Activated naive CD4-positive, alpha-beta T cell treated with Interleukin-2 at 50 U/mL for 16 hours (primary cell): ENCODE data around the gene AMBN.
"Not testable (repeated sequence)": the region's sequence is repeated elsewhere in the genome, so short reads cannot be mapped to it uniquely, and the experiment has no call there.

Experiments used
- DNase-seq: peaks from one replicate; pipeline ENCODE4 v3.0.0-alpha.2; 2020

AMBN gene

GRCh38 chr4:70608324-70608723 lies 16.3 kb downstream of the AMBN start:
- no peak for DNase-seq

- DNase-seq = no peak
These were observed 21.5 kb downstream of the AMBN start for GRCh38 chr4:70613306-70614183.

- DNase-seq = no peak
These were observed 22.1 kb downstream of the AMBN start for GRCh38 chr4:70614184-70614555.

GRCh38 chr4:70619288-70619687 lies 27.2 kb downstream of the AMBN start:
- DNase-seq = no peak

GRCh38 chr4:70619778-70620177 lies 27.7 kb downstream of the AMBN start:
- no peak for DNase-seq

GRCh38 chr4:70623323-70623722 lies 31.3 kb downstream of the AMBN start:
- no peak for DNase-seq

- DNase-seq = no peak
These were observed 32.3 kb downstream of the AMBN start for GRCh38 chr4:70624226-70624793.

GRCh38 chr4:70627620-70628019 lies 35.6 kb downstream of the AMBN start:
- DNase-seq = no peak

GRCh38 chr4:70628444-70628843 lies 36.4 kb downstream of the AMBN start, which contains the start of gene ENAM:
Gene ENAM, plus strand, starts transcription at chr4:70628744. Its CDS starts 757 bp downstream, at chr4:70629501.
- no peak for DNase-seq

GRCh38 chr4:70629469-70630090 lies 37.5 kb downstream of the AMBN start:
- no peak for DNase-seq

- DNase-seq = no peak
These were observed 38.1 kb downstream of the AMBN start for GRCh38 chr4:70630162-70630561.

- DNase-seq = no peak
These were observed 40.0 kb downstream of the AMBN start for GRCh38 chr4:70632028-70632427.

GRCh38 chr4:70634482-70634881 lies 42.4 kb downstream of the AMBN start:
- DNase-seq = no peak

- no peak for DNase-seq
These were observed 45.3 kb downstream of the AMBN start for GRCh38 chr4:70637239-70637913.

- no peak for DNase-seq
These were observed 48.1 kb downstream of the AMBN start for GRCh38 chr4:70640192-70640591.

GRCh38 chr4:70650741-70651140 lies 58.7 kb downstream of the AMBN start:
- DNase-seq = not testable (repeated sequence)

- DNase-seq = no peak
These were observed 59.9 kb downstream of the AMBN start for GRCh38 chr4:70651864-70652506.

- no peak for DNase-seq
These were observed 62.6 kb downstream of the AMBN start for GRCh38 chr4:70654605-70655011.
